GM23338 (cell line): ENCODE measurements around the gene RALGPS1. TPM values are rescaled to one million over a fixed set of nuclear protein-coding genes. Genes with fewer than 3 reads are reported as not detected.

Experiments
- ATAC-seq: fragments of 200-7000 bp; cut with Tn5 transposase; 3 replicates; pipeline ENCODE4 v1.9.1; 2020
- DNase-seq: peaks from one replicate; pipeline ENCODE4 v3.0.0-alpha.2; 2015; ENCODE audit warnings: low spot score
- H2AFZ ChIP-seq: fragments of 200-600 bp; sonication (generic); 2 replicates; pipeline ENCODE4 v1.8.0; 2016; ENCODE audit warnings: antibody characterized with exemption, mild to moderate bottlenecking, moderate library complexity
- H3F3A ChIP-seq: fragments of 200-600 bp; sonication (generic); replicated peaks from 2 replicates; pipeline ENCODE4 v1.8.0; 2017; ENCODE audit warnings: antibody characterized with exemption, mixed run types, low read depth
- H3K27ac ChIP-seq: fragments of 200-600 bp; sonication (generic); 2 replicates; pipeline ENCODE4 v1.6.1; 2016; ENCODE audit warnings: low read depth
- H3K27me3 ChIP-seq: fragments of 200-600 bp; sonication (generic); 2 replicates; pipeline ENCODE4 v1.8.0; 2016; ENCODE audit warnings: mild to moderate bottlenecking, mixed run types, moderate library complexity; ENCODE audit not compliant: insufficient read depth
- H3K36me3 ChIP-seq: fragments of 200-600 bp; sonication (generic); 2 replicates; pipeline ENCODE4 v1.8.0; 2016; ENCODE audit warnings: mild to moderate bottlenecking; ENCODE audit not compliant: insufficient read depth
- H3K4me1 ChIP-seq: fragments of 200-600 bp; sonication (generic); 2 replicates; pipeline ENCODE4 v1.8.0; 2016; ENCODE audit warnings: mild to moderate bottlenecking, moderate library complexity; ENCODE audit not compliant: insufficient read depth
- H3K4me2 ChIP-seq: fragments of 200-600 bp; sonication (generic); 2 replicates; pipeline ENCODE4 v1.7.1; 2017; ENCODE audit warnings: mixed run types
- H3K4me3 ChIP-seq: fragments of 200-600 bp; sonication (generic); 2 replicates; pipeline ENCODE4 v1.6.1; 2016; ENCODE audit warnings: mixed run types
- H3K79me2 ChIP-seq: fragments of 200-600 bp; sonication (generic); replicated peaks from 2 replicates; pipeline ENCODE4 v1.8.0; 2017; ENCODE audit warnings: mild to moderate bottlenecking; ENCODE audit not compliant: insufficient read depth
- H3K9me2 ChIP-seq: fragments of 200-600 bp; sonication (generic); 2 replicates; pipeline ENCODE4 v1.8.0; 2017; ENCODE audit not compliant: insufficient read depth
- H4K20me1 ChIP-seq: fragments of 200-600 bp; sonication (generic); replicated peaks from 2 replicates; pipeline ENCODE4 v1.8.0; 2017; ENCODE audit warnings: mild to moderate bottlenecking; ENCODE audit not compliant: insufficient read depth
- H3K27ac Mint-ChIP-seq: 2 replicates; pipeline ENCODE4 v1.8.0; 2020; ENCODE audit warnings: inconsistent platforms, mild to moderate bottlenecking, moderate library complexity, mixed read lengths
- H3K27me3 Mint-ChIP-seq: 3 replicates; pipeline ENCODE4 v1.8.0; 2022; ENCODE audit warnings: low read depth, mild to moderate bottlenecking, moderate library complexity, mixed read lengths, inconsistent platforms; ENCODE audit not compliant: insufficient read depth, poor library complexity
- H3K36me3 Mint-ChIP-seq: 3 replicates; pipeline ENCODE4 v1.8.0; 2021; ENCODE audit warnings: low read depth, mild to moderate bottlenecking, inconsistent platforms, moderate library complexity, mixed read lengths
- H3K4me1 Mint-ChIP-seq: 3 replicates; pipeline ENCODE4 v1.8.0; 2020; ENCODE audit warnings: mild to moderate bottlenecking, inconsistent platforms, mixed read lengths
- H3K4me3 Mint-ChIP-seq: 3 replicates; pipeline ENCODE4 v1.8.0; 2021; ENCODE audit warnings: moderate library complexity, mild to moderate bottlenecking, inconsistent platforms, mixed read lengths
- H3K9me3 Mint-ChIP-seq: 3 replicates; pipeline ENCODE4 v1.8.0; 2020; ENCODE audit warnings: moderate library complexity, mild to moderate bottlenecking, inconsistent platforms, mixed read lengths
- CREB1 ChIP-seq: fragments of 250-450 bp; sonication (Bioruptor Pico); IDR thresholded peaks from 2 replicates; pipeline ENCODE4 v1.5.0; 2020; ENCODE audit warnings: low read depth, mild to moderate bottlenecking, moderate library complexity
- ETS1 ChIP-seq: IDR thresholded peaks from 2 replicates; pipeline ENCODE4 v1.6.1; 2016; ENCODE audit warnings: antibody characterized with exemption
- EZH2phosphoT487 ChIP-seq: fragments of 200-600 bp; sonication (generic); IDR thresholded peaks from one replicate; pipeline ENCODE4 v1.8.1; 2018; ENCODE audit warnings: antibody characterized with exemption; ENCODE audit not compliant: unreplicated experiment
- JUNB ChIP-seq: IDR thresholded peaks from one replicate; pipeline ENCODE4 v1.6.1; 2016; ENCODE audit warnings: antibody characterized with exemption; ENCODE audit not compliant: unreplicated experiment
- POLR2AphosphoS5 ChIP-seq: IDR thresholded peaks from 2 replicates; pipeline ENCODE4 v1.6.1; 2016; ENCODE audit warnings: antibody characterized with exemption, low read depth
- REST ChIP-seq: IDR thresholded peaks from one replicate; pipeline ENCODE4 v1.6.1; 2018; ENCODE audit warnings: antibody characterized with exemption; ENCODE audit not compliant: unreplicated experiment
- STAT1 ChIP-seq: IDR thresholded peaks from one replicate; pipeline ENCODE4 v1.6.1; 2016; ENCODE audit warnings: antibody characterized with exemption; ENCODE audit not compliant: unreplicated experiment
- ZNF331 ChIP-seq: fragments of 250-450 bp; sonication (Bioruptor Pico); IDR thresholded peaks from 2 replicates; pipeline ENCODE4 v1.5.0; 2020; ENCODE audit warnings: low read depth, mild to moderate bottlenecking, moderate library complexity
- ZNF462 ChIP-seq: fragments of 250-450 bp; sonication (Bioruptor Pico); IDR thresholded peaks from 2 replicates; pipeline ENCODE4 v1.5.0; 2020; ENCODE audit warnings: mild to moderate bottlenecking, moderate library complexity
- polyA plus RNA-seq: library from polyadenylated mRNA; unstranded; fragments of >200 nt; fragmentation: Nextera tagmentation; extraction: Ambion mirVana; gene quantifications from 2 replicates; pipeline ENCODE4 v1.2.1, GENCODE V29; 2016
- total RNA-seq: library from RNA; depleted of rRNA; stranded (reverse); fragments of >200 nt; shearing (Covaris generic); gene quantifications from 2 replicates; pipeline ENCODE4 v1.2.3, GENCODE V29; 2014

RALGPS1 gene
- total and polyA plus RNA-seq, 2 experiments from 2014 or later = 18.2 to 57.1 TPM

GRCh38 chr9:127137640-127138360 lies 223.2 kb downstream of the RALGPS1 start:
- H3K27ac Mint-ChIP-seq = no peak overlapping the region
- H3K4me3 ChIP-seq = no peak overlapping the region
- H3K9me3 Mint-ChIP-seq = no peaks in the 10 kb centered on the region; the same call in 2 of the 3 replicates
- H3K36me3 ChIP-seq = no peaks in the 10 kb centered on the region
- no peak overlapping the region for H3K27ac ChIP-seq
- no peaks in the 10 kb centered on the region for H3K27me3 ChIP-seq
- H3K36me3 Mint-ChIP-seq = no peaks in the 10 kb centered on the region
- no peaks in the 10 kb centered on the region for H3K79me2 ChIP-seq
- H3F3A ChIP-seq = no peaks in the 10 kb centered on the region
- H3K4me1 Mint-ChIP-seq = peaks cover 35% of the 10 kb centered on the region
- ATAC-seq (no peak), DNase-seq (no peak)
- H3K4me3 Mint-ChIP-seq = no peak overlapping the region
- H3K4me1 ChIP-seq = peaks cover 26% of the 10 kb centered on the region
- no peak overlapping the region for H3K4me2 ChIP-seq
- peaks cover 6% of the 10 kb centered on the region for H3K27me3 Mint-ChIP-seq
- no peak for TF ChIP-seq EZH2phosphoT487
- TF ChIP-seq POLR2AphosphoS5 = no peak
- no peak for TF ChIP-seq ZNF331 (CRISPR knock-in tag)
- no peak for TF ChIP-seq JUNB
- no peak for TF ChIP-seq STAT1
- TF ChIP-seq CREB1 (CRISPR knock-in tag) = no peak
- TF ChIP-seq ETS1 = no peak
- TF ChIP-seq REST = no peak
- TF ChIP-seq ZNF462 (CRISPR knock-in tag) = no peak
- H4K20me1 ChIP-seq = 0 out of 2 replicates have a peak, but pooled peaks cover 3% of the 10 kb centered on the region
- H3K9me2 ChIP-seq = no peaks in the 10 kb centered on the region
- no peak overlapping the region for H2AFZ ChIP-seq
